ENCODE data around the gene FRMD3.

GRCh38 chr9:83208065-83208850, 329.9 kb downstream of the FRMD3 start:
- TF ChIP-seq, protein P1, sequence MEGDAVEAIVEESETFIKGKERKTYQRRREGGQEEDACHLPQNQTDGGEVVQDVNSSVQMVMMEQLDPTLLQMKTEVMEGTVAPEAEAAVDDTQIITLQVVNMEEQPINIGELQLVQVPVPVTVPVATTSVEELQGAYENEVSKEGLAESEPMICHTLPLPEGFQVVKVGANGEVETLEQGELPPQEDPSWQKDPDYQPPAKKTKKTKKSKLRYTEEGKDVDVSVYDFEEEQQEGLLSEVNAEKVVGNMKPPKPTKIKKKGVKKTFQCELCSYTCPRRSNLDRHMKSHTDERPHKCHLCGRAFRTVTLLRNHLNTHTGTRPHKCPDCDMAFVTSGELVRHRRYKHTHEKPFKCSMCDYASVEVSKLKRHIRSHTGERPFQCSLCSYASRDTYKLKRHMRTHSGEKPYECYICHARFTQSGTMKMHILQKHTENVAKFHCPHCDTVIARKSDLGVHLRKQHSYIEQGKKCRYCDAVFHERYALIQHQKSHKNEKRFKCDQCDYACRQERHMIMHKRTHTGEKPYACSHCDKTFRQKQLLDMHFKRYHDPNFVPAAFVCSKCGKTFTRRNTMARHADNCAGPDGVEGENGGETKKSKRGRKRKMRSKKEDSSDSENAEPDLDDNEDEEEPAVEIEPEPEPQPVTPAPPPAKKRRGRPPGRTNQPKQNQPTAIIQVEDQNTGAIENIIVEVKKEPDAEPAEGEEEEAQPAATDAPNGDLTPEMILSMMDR (conservative IDR thresholded peaks at IDR 0.05 in 1 of 2, IDR thresholded peaks at IDR 0.05 in 1 of 2; ENCODE audit: low read depth in 1 of 2, low read length in 2 of 2), result no peak
- TF ChIP-seq EZH2 (IDR thresholded peaks at IDR 0.05; ENCODE audit: low read length, missing control alignments), result no peak

Measured in fibroblast of lung (primary cell).